ENCODE results near the gene LIPE. TPM values are rescaled to one million over a fixed set of nuclear protein-coding genes. Genes with fewer than 3 reads are reported as not detected.
A peak's percentile ranks its signal among the peaks of the same experiment; 100 is the strongest.

LIPE gene
- total and polyA plus RNA-seq, 4 donors, result 3.6 to 7.7 (median 4.5) TPM

- no peak for TF ChIP-seq CTCF (IDR thresholded peaks at IDR 0.05; ENCODE audit: control extremely low read depth, extremely low read depth)
- 61 to 73% methylated on average over 34 of the region's 34 CpGs for WGBS, 2 donors
- Histone ChIP-seq H3K4me3 (no peak overlapping the region), H3K9ac (ENCODE audit: insufficient read depth in 1 of 2, low read length in 2 of 2) (no peak overlapping the region), H3K36me3 (ENCODE audit: control insufficient read depth in 4 of 4, insufficient read depth in 4 of 4, low read length in 4 of 4) (peaks cover 0 to 6% (median 0%) of the 10 kb centered on the region in 4 donors), H3K27me3 (ENCODE audit: control insufficient read depth in 3 of 3, insufficient read depth in 3 of 3, low read length in 2 of 3) (no peaks in the 10 kb centered on the region), H3K9me3 (ENCODE audit: control insufficient read depth in 4 of 4, insufficient read depth in 3 of 4, low read length in 3 of 4) (no peaks in the 10 kb centered on the region), H3K4me1 (ENCODE audit: control insufficient read depth in 5 of 5, insufficient read depth in 5 of 5, low read length in 5 of 5) (peaks cover 2 to 11% (median 5%) of the 10 kb centered on the region in 5 donors), H3K27ac (ENCODE audit: low read depth in 1 of 2, low read length in 1 of 2) (no peak overlapping the region)
- no peak for ATAC-seq (ENCODE audit: insufficient read depth, low FRiP score)
- DNase-seq, result peak in 1 of 3 donors; percentile 12
These were observed 24.6 kb downstream of the LIPE start for GRCh38 chr19:42402376-42403116.

- WGBS, 2 donors, result 0 to 1% methylated on average over 67 to 80 of the region's 80 CpGs
- H3K9ac ChIP-seq (ENCODE audit: insufficient read depth in 1 of 2, low read length in 2 of 2), result peak overlapping the region in 1 of 2 donors; percentile 62
- H3K4me1 ChIP-seq (ENCODE audit: control insufficient read depth in 5 of 5, insufficient read depth in 5 of 5, low read length in 5 of 5), result peaks cover 2 to 16% (median 8%) of the 10 kb centered on the region in 5 donors
- H3K4me3 ChIP-seq, result peak overlapping the region; percentile 40
- peak; percentile 67 for ATAC-seq (ENCODE audit: insufficient read depth, low FRiP score)
- H3K27me3 ChIP-seq (ENCODE audit: control insufficient read depth in 3 of 3, insufficient read depth in 3 of 3, low read length in 2 of 3), result no peaks in the 10 kb centered on the region
- no peaks in the 10 kb centered on the region for H3K9me3 ChIP-seq (ENCODE audit: control insufficient read depth in 4 of 4, insufficient read depth in 3 of 4, low read length in 3 of 4)
- DNase-seq, result peak; percentile 88 to 90 (median 90)
- peaks cover 0 to 6% (median 0%) of the 10 kb centered on the region in 4 donors for H3K36me3 ChIP-seq (ENCODE audit: control insufficient read depth in 4 of 4, insufficient read depth in 4 of 4, low read length in 4 of 4)
- H3K27ac ChIP-seq (ENCODE audit: low read depth in 1 of 2, low read length in 1 of 2), result no peak overlapping the region
- peak; percentile 55 for TF ChIP-seq CTCF (IDR thresholded peaks at IDR 0.05; ENCODE audit: control extremely low read depth, extremely low read depth)
These were observed 25.6 kb downstream of the LIPE start for GRCh38 chr19:42401365-42402303.

GRCh38 chr19:42400404-42400803 lies 26.8 kb downstream of the LIPE start:
- TF ChIP-seq CTCF (IDR thresholded peaks at IDR 0.05; ENCODE audit: control extremely low read depth, extremely low read depth), result no peak
- WGBS, 2 donors, result 94 to 98% methylated on average over 1 of the region's 1 CpG
- no peak overlapping the region for H3K4me3 ChIP-seq
- ATAC-seq (ENCODE audit: insufficient read depth, low FRiP score) (no peak), DNase-seq (no peak)
- H3K27me3 ChIP-seq (ENCODE audit: control insufficient read depth in 3 of 3, insufficient read depth in 3 of 3, low read length in 2 of 3), result no peaks in the 10 kb centered on the region
- no peak overlapping the region for H3K27ac ChIP-seq (ENCODE audit: low read depth in 1 of 2, low read length in 1 of 2)
- H3K9me3 ChIP-seq (ENCODE audit: control insufficient read depth in 4 of 4, insufficient read depth in 3 of 4, low read length in 3 of 4), result no peaks in the 10 kb centered on the region
- no peak overlapping the region for H3K9ac ChIP-seq (ENCODE audit: insufficient read depth in 1 of 2, low read length in 2 of 2)
- H3K36me3 ChIP-seq (ENCODE audit: control insufficient read depth in 4 of 4, insufficient read depth in 4 of 4, low read length in 4 of 4), result peaks cover 0 to 6% (median 0%) of the 10 kb centered on the region in 4 donors
- peaks cover 2 to 22% (median 8%) of the 10 kb centered on the region in 5 donors for H3K4me1 ChIP-seq (ENCODE audit: control insufficient read depth in 5 of 5, insufficient read depth in 5 of 5, low read length in 5 of 5)
